LNCAP (cell line): Measurements from ENCODE around the gene HS6ST1.

ENCODE experiments used
- TF ChIP-seq, protein P1 (sequence below): fragments of 450-650 bp; IDR thresholded peaks from 2 replicates; pipeline ENCODE4 v1.5.1; 2017; ENCODE audit warnings: mild to moderate bottlenecking

Gene HS6ST1

DNA sequence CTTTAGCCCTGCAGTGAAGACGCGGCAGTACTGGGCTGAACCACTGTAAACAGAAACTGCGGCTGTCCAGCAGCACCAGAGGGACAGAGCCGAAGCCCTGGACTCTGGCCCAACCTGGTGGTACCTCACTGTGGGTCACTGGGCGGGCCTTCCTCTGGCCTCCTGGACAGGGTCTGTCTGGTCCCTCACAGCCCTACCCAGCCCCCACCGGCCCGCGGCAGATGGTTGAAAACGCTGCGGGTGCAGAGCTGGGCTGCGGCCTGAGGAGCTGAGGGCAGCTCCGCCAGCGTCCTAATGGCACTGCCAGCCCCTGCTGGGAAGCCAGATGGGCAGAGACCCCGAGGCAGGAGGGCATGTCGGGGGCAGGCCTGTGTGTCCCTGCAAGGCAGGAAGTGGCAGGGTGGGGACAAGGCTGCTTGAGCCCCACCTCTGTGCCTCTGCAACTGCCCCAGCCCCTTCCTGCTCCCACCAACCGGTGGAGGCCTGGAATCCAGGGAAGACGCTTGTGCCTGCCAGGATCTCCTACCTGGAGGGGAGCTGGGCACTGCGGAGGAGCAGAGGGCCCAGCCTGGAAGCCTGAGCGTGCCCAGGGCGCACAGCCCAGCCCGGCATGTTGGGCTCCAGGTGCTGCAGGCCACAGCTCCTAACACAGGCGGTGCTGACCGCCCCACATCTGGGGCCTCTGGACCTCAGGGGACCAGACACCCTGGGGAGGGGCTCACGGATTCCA is 36.3 kb downstream of the HS6ST1 start:
- TF ChIP-seq, protein P1, sequence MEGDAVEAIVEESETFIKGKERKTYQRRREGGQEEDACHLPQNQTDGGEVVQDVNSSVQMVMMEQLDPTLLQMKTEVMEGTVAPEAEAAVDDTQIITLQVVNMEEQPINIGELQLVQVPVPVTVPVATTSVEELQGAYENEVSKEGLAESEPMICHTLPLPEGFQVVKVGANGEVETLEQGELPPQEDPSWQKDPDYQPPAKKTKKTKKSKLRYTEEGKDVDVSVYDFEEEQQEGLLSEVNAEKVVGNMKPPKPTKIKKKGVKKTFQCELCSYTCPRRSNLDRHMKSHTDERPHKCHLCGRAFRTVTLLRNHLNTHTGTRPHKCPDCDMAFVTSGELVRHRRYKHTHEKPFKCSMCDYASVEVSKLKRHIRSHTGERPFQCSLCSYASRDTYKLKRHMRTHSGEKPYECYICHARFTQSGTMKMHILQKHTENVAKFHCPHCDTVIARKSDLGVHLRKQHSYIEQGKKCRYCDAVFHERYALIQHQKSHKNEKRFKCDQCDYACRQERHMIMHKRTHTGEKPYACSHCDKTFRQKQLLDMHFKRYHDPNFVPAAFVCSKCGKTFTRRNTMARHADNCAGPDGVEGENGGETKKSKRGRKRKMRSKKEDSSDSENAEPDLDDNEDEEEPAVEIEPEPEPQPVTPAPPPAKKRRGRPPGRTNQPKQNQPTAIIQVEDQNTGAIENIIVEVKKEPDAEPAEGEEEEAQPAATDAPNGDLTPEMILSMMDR: no peak

DNA sequence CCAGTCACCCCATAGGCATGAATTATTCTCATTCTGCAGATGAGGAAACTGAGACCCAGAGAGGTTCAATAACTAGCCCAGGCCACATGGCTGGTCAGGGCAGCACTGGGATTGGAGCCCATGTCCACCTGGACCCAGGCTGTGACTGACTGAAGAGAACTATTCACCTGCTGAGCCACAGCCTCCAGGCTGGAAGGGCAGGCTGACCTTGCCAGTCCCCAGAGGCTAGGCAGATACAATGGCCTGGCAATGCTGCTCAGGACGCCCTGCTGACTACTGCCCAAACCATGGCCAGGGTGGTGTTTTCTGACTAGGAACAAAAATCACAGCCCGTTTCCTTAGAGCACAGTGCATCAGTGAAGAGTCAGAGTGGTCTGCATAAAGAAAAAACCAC is 36.8 kb downstream of the HS6ST1 start:
- TF ChIP-seq, protein P1: no peak

DNA sequence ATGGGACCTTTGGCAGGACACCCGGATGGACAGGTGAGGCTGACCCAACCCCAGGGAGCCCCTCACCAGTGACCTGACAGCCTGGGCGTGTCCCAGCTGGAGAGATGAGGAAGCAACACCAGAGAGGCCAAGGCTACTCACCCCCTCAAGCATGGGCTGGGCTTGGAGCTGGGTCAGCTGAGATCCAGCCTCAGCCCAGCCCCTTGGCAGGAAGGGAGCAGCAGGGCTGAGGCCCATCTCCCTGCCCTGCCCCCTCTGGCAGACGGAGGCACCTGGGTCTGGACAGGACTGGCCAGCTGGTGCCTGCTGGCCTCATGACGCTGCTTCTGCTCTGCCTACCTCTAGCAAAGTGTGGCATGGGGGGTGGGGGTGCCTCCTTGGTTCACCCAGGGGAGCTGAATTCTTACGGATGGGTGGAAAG is 37.8 kb downstream of the HS6ST1 start:
- TF ChIP-seq, protein P1: no peak

DNA sequence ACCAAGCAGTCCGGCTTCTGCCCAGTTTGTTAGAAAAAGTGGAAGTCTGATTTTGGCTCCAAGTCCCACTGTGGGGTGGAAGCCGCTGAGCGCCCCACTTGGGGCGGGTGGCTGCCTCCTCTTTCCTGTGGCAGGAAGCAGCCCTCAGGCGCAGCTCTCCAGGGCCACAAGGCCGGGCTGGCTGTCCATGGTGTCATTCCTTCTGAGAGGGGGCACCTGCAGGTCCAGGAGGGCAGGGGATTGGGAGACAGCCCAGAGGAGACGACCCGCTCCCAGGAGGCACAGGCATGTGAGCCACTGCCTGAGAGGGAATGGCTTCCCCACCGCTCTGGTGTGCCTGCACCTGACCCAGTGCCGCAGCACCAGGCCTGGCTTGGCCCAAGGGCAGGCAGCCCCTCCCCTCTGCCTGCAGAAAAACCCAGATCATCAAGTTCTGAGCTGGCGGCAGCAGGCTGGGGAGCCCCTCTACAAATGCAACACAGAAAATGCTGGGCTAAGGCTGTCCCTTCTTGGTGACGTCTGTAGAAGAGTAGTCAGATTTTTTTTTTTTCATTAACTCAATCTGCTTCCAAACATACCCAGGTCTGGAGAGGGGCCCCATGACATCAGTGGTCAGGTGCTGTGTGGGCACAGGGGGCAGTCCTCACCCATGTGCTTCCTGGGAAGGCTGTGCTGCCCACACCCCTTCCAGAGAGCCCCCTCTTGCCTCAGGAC is 38.4 kb downstream of the HS6ST1 start:
- TF ChIP-seq, protein P1: no peak

DNA sequence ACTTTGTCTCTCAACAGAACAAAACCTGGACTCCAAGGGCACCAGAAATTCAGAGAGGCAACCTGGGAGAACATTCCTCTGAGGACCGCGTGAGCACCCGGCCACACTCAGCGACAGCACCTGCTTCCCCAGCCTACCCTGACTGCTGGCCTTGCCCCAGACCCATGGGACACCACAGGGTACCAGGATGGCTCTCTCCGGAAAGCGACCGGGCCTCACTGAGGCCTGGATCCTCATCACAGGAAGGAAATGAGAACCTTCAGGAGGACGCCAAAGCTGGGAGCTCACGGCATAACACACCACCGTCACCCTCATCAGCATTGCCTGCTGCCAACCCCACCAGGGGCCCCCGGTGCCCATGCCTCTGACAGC is 38.9 kb downstream of the HS6ST1 start:
- TF ChIP-seq, protein P1: no peak

DNA sequence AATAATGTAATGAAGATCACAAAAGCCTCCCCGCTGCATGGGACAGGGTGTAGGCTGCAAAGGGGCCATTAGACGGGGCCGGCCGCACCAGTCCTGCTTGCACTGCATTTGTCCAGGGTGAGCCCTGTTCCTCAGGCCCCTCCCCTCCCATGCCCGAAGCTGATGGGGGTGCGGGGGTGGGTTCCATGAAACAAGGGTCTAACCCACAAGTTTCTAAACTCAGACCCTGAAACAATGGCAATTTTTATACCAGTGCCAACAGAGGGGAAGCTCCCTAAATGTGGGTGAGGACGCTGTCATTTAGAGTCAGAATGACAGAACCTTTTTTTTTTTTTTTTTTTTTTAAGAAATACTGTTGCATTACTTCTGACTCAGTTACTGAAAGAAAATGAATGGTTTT is 39.7 kb downstream of the HS6ST1 start:
- TF ChIP-seq, protein P1: no peak

DNA sequence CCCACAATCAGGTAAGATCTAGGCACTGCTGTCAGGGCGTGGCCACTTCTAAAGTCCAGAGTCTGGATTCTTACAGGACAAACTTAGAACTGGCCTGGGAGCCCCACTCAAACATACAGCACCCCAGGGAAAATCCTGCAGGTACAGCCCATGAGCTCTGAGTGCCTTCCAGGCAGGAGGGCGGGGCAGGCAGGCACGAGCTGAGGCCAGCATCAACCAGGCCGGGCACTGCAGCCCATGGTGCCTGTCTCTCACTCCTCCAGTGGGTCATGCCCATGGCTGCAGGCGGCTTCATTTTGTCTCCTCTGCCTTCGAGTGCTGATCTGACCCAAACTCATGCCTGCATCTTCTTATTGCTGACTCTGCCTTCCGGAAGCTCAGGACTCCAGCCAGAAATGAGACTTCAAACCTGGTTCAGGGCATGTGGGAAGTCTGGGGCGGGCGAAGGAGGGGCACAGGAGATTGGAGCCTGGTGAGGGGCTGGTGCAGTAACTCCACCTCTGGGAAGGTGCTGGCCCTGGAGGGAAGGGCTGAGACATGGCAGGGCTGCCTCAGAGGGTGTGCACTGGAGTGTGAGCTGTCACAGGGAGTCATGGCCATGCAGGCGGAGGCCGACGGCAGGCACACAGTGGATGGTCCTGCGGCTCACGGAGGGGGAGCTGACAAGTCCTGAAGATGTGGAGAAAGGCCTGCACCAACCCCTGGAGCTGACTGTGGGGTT is 40.5 kb downstream of the HS6ST1 start:
- TF ChIP-seq, protein P1: no peak
